ENCODE data around the gene ISX.

DNA sequence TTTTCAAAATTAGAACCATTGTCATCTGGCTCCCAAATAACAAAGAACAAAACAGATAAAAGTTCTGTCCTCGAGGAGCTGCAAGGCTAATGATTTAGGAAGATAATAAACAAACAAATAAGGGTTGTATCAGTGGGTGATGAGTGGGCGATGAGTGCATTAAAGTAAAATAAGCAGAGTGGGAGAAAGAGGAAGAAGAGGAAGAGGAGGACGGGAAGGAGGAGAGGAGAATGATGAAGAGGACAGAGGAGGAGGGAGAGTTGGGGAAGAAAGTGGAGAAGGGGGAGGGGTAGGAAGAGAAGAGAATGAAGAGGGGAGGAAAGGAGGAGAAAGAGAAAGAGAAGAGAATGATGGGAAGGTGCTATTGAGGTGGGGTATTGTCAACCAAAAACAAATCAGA lies 33.4 kb upstream of the ISX start:
- no peak for TF ChIP-seq CTCF (IDR thresholded peaks at IDR 0.05)
- TF ChIP-seq POLR2A (IDR thresholded peaks at IDR 0.05) = no peak
- TF ChIP-seq EP300 (IDR thresholded peaks at IDR 0.05) = no peak
